Activated CD8-positive, alpha-beta T cell treated with anti-CD3 and anti-CD28 coated beads for 36 hours (primary cell): ENCODE measurements around the gene TP53RK. TPM values are rescaled to one million over a fixed set of nuclear protein-coding genes. Genes with fewer than 3 reads are reported as not detected.

Experiments used
- ATAC-seq: fragments of 200-7000 bp; cut with Tn5 transposase; one replicate; pipeline ENCODE4 v1.10.0; 2021; ENCODE audit warnings: mild to moderate bottlenecking, moderate library complexity
- CTCF ChIA-PET: fragments of 350-600 bp; sonication (Branson Sonifier 250); formaldehyde crosslinking; loops from one replicate; lab custom pipeline; 2021; ENCODE audit warnings: antibody characterized with exemption; lab: Charles Lee
- POLR2A ChIA-PET: fragments of 350-600 bp; sonication (Branson Sonifier 250); formaldehyde crosslinking; loops from one replicate; lab custom pipeline; 2021; ENCODE audit warnings: antibody characterized with exemption; lab: Charles Lee
- DNase-seq: peaks from one replicate; pipeline ENCODE4 v3.0.0-alpha.2; 2020
- H3K27ac Mint-ChIP-seq: one replicate; pipeline ENCODE4 v1.8.0; 2021; ENCODE audit warnings: mild to moderate bottlenecking, mixed read lengths
- H3K27me3 Mint-ChIP-seq: one replicate; pipeline ENCODE4 v1.8.0; 2021; ENCODE audit warnings: mixed read lengths
- H3K36me3 Mint-ChIP-seq: one replicate; pipeline ENCODE4 v1.8.0; 2021; ENCODE audit warnings: low read depth, mixed read lengths
- H3K4me1 Mint-ChIP-seq: one replicate; pipeline ENCODE4 v1.8.0; 2021; ENCODE audit warnings: low read depth, mixed read lengths
- H3K4me3 Mint-ChIP-seq: one replicate; pipeline ENCODE4 v1.8.0; 2021; ENCODE audit warnings: mild to moderate bottlenecking, moderate library complexity, mixed read lengths
- H3K9me3 Mint-ChIP-seq: one replicate; pipeline ENCODE4 v1.8.0; 2021; ENCODE audit warnings: mixed read lengths
- intact Hi-C: fragments of 100-400 bp; cut with micrococcal nuclease; formaldehyde crosslinking; loops from one replicate; pipeline ENCODE4 v1.10.0; 2022
- total RNA-seq, 2 experiments: library from RNA; stranded (reverse); gene quantifications; one replicate each; pipeline ENCODE4 v1.2.3, GENCODE V29; 2021
- TF ChIP-seq, protein P1 (sequence below): fragments of 200-600 bp; IDR thresholded peaks from one replicate; pipeline ENCODE4 v1.8.0; 2022; ENCODE audit warnings: antibody characterized with exemption, mild to moderate bottlenecking

The TP53RK gene
- total RNA-seq, 2 experiments from 2014 or later: 12.2 to 13.6 TPM

GRCh38 chr20:46635514-46636136, 53.6 kb downstream of the TP53RK start:
- Mint-ChIP-seq H3K4me3 (no peak overlapping the region), H3K4me1 (no peaks in the 10 kb centered on the region), H3K27ac (no peak overlapping the region), H3K36me3 (no peaks in the 10 kb centered on the region), H3K27me3 (peaks cover 7% of the 10 kb centered on the region), H3K9me3 (no peaks in the 10 kb centered on the region)
- ChIA-PET CTCF (no interaction called here), POLR2A (no interaction called here)
- intact Hi-C loops: no loop called here
- ATAC-seq: no peak
- no peak for DNase-seq
- TF ChIP-seq, protein P1, sequence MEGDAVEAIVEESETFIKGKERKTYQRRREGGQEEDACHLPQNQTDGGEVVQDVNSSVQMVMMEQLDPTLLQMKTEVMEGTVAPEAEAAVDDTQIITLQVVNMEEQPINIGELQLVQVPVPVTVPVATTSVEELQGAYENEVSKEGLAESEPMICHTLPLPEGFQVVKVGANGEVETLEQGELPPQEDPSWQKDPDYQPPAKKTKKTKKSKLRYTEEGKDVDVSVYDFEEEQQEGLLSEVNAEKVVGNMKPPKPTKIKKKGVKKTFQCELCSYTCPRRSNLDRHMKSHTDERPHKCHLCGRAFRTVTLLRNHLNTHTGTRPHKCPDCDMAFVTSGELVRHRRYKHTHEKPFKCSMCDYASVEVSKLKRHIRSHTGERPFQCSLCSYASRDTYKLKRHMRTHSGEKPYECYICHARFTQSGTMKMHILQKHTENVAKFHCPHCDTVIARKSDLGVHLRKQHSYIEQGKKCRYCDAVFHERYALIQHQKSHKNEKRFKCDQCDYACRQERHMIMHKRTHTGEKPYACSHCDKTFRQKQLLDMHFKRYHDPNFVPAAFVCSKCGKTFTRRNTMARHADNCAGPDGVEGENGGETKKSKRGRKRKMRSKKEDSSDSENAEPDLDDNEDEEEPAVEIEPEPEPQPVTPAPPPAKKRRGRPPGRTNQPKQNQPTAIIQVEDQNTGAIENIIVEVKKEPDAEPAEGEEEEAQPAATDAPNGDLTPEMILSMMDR: no peak

DNA sequence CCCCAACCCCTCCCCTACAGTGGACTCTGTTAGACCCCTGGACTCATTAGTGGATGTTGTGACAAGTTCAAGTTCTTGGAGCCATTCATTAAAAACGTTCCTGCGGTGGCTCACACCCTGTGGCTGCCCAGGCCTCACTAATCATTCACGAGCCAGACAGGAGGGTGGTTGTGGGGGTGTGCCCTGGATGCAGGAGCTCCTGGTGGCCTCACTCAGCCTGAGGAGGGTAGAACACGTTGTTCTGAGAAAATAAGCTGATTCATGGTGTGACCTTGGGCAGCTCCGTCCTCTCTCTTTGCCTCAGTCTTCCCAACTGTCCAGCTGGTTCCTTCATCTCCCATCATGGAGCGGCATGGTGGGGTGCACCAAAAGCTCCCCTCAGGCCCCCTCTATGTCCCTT, 54.7 kb downstream of the TP53RK start:
- intact Hi-C loops: no loop called here
- H3K4me3 Mint-ChIP-seq: no peak overlapping the region
- TF ChIP-seq, protein P1: no peak
- peaks cover 13% of the 10 kb centered on the region for H3K27me3 Mint-ChIP-seq
- no peaks in the 10 kb centered on the region for H3K4me1 Mint-ChIP-seq
- DNase-seq (no peak), ATAC-seq (no peak)
- H3K9me3 Mint-ChIP-seq: peaks cover 4% of the 10 kb centered on the region
- POLR2A ChIA-PET: no interaction called here
- H3K27ac Mint-ChIP-seq: no peak overlapping the region
- CTCF ChIA-PET: no interaction called here
- no peaks in the 10 kb centered on the region for H3K36me3 Mint-ChIP-seq

Other genes with a start within 250 kb of the TP53RK start
- gene ZNF334, start 175.9 kb downstream of the TP53RK start, total RNA-seq: 1 to 10 TPM; 4.2 to 4.4 TPM
- gene OCSTAMP, start 138.8 kb downstream of the TP53RK start, total RNA-seq: not detected
- gene SLC13A3, start 38.0 kb downstream of the TP53RK start, total RNA-seq: not detected
- gene SLC2A10, start 20.2 kb upstream of the TP53RK start, total RNA-seq: not detected
- gene EYA2, start 205.4 kb upstream of the TP53RK start, total RNA-seq: not detected